NCI-H1694 treated with DMSO at 0.1 percent for 48 hours (cell line): Measurements from ENCODE around the gene GABARAPL1.
A peak's percentile ranks its signal among the peaks of the same experiment; 100 is the strongest.
"Not testable (repeated sequence)": the region's sequence is repeated elsewhere in the genome, so short reads cannot be mapped to it uniquely, and the experiment has no call there.

ENCODE experiments used
- DNase-seq: peaks from one replicate; lab custom pipeline; 2025; lab: John Stamatoyannopoulos, UW

GABARAPL1 gene

GRCh38 chr12:10212739-10213131 lies at the start of gene GABARAPL1:
Gene GABARAPL1, plus strand, starts transcription at chr12:10212877. Its CDS starts 253 bp downstream, at chr12:10213130.
- DNase-seq: no peak

- DNase-seq: no peak
Measured at GRCh38 chr12:10163084-10163483, 49.6 kb upstream of the GABARAPL1 start.

DNA sequence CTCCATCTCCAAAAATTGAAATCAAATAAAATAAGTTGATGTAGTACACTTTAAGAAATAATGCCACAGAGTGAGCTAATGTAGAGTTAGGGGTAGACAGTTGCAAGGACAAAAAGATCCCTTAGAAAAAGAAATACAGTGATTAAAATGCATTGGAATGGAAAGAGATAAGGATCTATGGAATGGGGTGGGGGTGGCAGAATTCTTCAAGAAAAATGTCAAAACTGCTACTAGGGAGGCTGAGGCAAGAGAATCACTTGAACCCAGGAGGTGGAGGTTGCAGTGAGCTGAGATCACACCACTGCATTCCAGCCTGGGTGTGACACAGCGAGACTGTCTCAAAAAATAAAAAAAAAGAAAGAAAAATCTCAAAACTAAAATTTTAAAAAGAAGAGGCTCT lies 47.3 kb upstream of the GABARAPL1 start:
- DNase-seq: no peak

DNA sequence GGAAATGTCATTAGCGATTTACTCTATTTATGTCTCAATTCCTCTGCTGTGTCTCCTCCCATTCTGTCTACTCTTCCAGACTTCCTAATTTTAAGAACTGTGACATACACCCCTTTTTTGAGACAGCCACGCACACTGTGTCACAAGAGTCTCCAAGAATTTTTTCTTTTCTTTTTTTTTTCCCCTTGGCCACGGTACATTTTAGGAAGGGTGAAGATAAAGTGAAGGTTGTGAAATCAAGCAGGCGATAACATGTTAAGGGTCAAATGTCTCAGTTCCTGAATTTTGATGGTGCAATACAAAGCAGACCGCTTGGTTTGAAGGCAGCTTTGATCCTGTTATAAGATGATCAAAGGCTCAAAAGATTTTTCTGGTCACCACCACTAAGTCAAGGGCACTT lies 45.1 kb upstream of the GABARAPL1 start:
- no peak for DNase-seq

- no peak for DNase-seq
Measured at GRCh38 chr12:10169104-10169503, 43.6 kb upstream of the GABARAPL1 start.

- DNase-seq: no peak
Measured at GRCh38 chr12:10170216-10170615, 42.5 kb upstream of the GABARAPL1 start.

GRCh38 chr12:10171973-10172728 lies 40.5 kb upstream of the GABARAPL1 start, which contains the start of gene OLR1:
Gene OLR1, minus strand, starts transcription at chr12:10172132. Its CDS starts 55 bp downstream, at chr12:10172077.
- no peak for DNase-seq

GRCh38 chr12:10174986-10175614 lies 37.6 kb upstream of the GABARAPL1 start:
- no peak for DNase-seq

- DNase-seq: no peak
Measured at GRCh38 chr12:10175846-10176636, 36.6 kb upstream of the GABARAPL1 start.

DNA sequence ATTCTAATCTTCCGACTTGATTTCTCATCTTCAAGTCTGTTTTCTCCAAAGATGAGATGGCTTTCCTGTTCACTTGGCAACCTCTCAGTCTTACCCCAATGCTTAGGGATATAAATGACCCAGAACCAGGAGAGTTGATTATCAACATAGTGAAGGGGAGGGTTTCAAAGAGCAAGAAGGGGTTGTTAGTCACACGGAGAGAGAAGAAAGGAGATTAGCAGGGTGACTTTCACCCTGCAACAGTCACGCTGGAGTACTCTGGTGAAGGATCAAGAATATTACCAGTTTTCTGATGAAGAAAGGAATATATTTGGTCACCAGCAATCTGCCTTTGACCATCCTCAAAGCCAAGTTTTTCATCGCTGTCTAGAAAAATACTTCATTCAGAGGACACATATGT lies 33.9 kb upstream of the GABARAPL1 start, which contains the start of gene TMEM52B:
TMEM52B (plus strand) TSS at position 212 of the 400 bp plus-strand sequence. CDS start 543 bp downstream, outside the sequence.
- DNase-seq: no peak

DNA sequence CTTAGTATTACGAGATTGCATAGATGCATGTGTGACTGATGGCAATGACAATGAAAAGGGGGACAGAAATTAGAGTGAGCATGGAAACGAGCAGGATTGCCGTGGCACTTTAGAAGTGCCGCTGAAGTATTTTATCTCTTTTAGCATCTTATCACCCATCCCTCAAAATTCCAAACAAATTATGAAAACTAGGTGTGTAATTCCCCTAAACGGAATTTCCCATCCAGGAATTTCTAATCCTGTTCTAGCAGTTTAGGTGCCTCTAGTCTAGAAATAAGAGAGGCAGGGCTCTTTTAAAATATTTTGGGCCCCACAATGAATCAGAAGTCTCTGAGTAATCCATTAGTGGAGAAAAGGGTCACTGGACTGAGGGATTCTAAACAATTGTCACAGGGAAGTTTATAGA lies 32.9 kb upstream of the GABARAPL1 start:
- no peak for DNase-seq

- DNase-seq: no peak
Measured at GRCh38 chr12:10182354-10183049, 30.2 kb upstream of the GABARAPL1 start.

DNA sequence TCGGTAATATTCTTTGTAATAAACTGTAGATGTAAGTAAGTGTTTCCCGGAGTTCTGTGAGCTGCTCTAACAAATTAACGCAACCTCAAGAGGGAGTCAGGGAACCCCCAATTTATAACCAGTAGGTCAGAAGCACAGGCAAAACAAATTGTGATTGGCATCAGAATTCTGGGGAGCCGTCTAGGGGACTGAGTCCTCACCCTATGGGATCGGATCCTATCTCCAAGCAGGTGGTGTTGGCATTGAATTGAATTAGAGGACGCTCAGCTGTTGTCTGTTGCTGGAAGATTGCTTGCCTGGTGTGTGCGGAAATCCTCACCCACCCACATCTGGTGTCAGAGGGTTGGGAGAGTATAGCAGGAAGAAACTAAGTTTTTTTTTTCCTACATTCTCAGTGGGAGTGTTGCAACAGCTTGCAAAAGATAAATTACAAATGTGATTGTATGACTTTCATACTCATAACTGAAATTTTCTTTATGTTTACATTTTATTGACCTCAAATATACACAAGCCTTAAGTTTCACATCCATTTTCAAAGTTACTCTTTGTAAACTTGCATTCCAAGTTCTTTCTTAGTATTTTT lies 28.3 kb upstream of the GABARAPL1 start:
- DNase-seq: no peak

- no peak for DNase-seq
Measured at GRCh38 chr12:10186299-10186698, 26.4 kb upstream of the GABARAPL1 start.

DNA sequence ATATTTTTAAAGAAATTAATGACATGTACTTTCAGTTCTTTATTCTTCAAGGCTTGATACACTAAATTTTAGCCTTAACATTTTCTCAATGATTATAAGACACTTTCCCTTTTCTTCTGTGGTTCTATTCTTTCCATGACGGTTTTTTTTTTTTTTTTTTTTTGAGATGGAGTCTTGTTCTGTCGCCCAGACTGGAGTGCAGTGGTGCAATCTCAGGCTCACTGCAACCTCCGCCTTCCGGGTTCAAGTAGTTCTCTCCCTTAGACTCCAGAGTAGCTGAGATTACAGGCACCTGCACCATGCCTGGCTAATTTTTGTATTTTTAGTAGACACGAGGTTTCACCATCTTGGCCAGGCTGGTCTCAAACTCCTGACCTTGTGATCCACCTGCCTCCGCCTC lies 25.7 kb upstream of the GABARAPL1 start:
- not testable (repeated sequence) for DNase-seq

DNA sequence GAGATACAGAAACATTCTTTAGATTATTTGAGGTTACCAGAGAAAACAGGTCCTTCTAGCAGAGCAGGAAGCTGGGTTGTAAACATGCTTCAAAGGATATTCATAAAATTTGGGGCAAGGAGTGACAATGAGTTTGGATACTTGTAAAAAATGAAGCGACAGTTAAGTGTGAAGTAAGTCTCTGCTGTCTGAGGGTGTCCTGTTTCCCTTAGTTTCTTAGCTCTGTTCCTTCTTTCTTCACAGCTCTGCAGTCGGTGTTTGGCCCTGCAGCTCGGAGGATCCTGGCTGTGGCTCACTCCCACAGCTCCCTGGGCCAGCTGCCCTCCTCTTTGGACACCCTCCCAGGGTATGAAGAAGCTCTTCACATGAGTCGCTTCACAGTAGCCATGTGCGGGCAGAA lies 23.0 kb upstream of the GABARAPL1 start:
- DNase-seq: no peak

DNA sequence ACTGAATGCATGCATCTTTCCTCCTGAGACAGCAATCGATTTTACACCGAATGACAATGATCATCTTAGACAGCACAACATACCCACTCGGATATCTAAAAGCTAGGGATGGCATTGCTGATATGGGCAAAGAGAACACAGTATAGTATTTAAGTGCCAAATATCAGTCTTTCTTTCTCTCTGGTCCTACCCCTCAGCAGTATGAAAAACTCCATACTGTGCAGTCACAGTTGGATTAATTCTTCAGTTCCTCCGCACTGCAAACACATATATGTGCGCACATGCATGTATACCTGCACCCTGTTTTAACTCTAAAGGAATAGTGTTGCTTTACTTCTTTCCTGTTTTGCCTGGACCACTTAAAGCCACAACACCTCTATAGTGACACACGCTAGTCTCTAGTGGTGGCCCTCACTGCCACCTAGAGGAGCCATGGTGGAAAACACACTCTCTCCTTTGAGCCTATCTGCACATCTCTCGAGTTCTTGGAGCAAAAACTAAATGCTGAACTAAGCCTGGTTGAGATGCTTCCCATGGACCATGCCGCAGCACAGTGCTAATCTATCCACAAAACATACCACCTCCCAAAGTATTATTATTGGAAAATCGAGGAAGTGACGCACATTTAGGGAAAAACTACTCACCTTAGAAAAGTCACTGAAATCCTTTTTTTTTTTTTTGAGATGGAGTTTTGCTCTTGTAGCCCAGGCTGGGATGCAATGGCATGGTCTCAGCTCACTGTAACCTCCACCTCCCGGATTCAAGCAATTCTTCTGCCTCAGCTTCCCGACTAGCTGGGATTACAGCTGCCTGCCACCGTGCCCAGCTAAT lies 21.9 kb upstream of the GABARAPL1 start:
- peak; percentile 21 for DNase-seq

DNA sequence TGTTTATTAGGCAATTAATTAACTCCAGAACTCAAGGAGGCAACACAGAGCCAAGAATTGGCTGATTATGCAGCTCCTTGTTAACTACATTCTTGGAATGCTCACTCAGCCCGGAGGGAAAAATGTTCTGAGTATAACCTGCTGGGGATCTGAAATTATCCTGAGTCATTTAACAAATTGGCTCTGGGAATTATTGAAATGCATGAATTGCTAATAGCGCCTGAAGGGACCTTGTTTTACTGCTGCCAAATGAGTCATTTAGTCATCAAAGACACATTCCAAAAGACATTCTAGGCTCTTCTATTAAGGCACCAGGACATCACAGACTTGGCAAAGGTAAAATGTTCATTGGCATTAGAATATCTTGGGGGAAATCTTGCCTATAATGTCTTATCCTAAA lies 20.8 kb upstream of the GABARAPL1 start:
- DNase-seq: no peak

DNA sequence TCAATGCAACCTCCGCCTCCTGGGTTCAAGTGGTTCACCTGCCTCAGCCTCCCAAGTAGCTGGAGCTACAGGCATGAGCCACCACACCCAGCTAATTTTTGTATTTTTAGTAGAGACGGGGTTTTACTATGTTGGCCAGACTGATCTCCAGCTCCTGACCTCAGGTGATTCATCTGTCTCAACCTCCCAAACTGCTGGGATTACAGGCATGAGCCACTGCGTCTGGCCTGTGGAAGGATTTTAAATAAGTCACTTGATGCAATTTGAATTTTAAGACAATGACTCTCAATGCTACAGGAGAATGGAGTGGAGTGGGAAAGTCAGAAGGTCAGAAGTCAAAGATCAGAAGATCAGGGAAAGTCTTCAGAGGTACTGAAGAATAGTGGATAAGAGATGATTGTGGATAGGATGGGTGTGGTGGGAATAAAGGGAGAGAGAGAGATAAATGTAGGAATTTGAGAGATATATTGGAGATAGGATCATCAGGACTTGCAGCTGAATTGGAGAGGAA lies 18.5 kb upstream of the GABARAPL1 start:
- no peak for DNase-seq

- no peak for DNase-seq
Measured at GRCh38 chr12:10196210-10196609, 16.5 kb upstream of the GABARAPL1 start.
